Adrenal gland (tissue), 5 donors: Measurements from ENCODE around the gene PSMD13.

Experiments used
- POLR2A ChIP-seq, 2 donors: fragments of 450-650 bp; IDR thresholded peaks; one replicate each; pipeline ENCODE4 v1.6.1; 2017; ENCODE audit warnings: antibody characterized with exemption in 2 of 2, mild to moderate bottlenecking in 2 of 2, moderate library complexity in 1 of 2
- TF ChIP-seq, protein P1 (sequence below), 6 experiments: fragments of 450-650 bp in 4 of 6; fragments of 200-600 bp in 2 of 6; sonication (generic) in 1 of 6; IDR thresholded peaks; 1 replicate in 5 of 6; 2 replicates in 1 of 6; pipeline versions ENCODE4 v1.5.1 to v1.8.0; 2016 to 2021; ENCODE audit warnings: antibody characterized with exemption in 6 of 6, mild to moderate bottlenecking in 2 of 6, moderate library complexity in 1 of 6
- donor health status: DM: no; HTN: no; CAD: no.

DNA sequence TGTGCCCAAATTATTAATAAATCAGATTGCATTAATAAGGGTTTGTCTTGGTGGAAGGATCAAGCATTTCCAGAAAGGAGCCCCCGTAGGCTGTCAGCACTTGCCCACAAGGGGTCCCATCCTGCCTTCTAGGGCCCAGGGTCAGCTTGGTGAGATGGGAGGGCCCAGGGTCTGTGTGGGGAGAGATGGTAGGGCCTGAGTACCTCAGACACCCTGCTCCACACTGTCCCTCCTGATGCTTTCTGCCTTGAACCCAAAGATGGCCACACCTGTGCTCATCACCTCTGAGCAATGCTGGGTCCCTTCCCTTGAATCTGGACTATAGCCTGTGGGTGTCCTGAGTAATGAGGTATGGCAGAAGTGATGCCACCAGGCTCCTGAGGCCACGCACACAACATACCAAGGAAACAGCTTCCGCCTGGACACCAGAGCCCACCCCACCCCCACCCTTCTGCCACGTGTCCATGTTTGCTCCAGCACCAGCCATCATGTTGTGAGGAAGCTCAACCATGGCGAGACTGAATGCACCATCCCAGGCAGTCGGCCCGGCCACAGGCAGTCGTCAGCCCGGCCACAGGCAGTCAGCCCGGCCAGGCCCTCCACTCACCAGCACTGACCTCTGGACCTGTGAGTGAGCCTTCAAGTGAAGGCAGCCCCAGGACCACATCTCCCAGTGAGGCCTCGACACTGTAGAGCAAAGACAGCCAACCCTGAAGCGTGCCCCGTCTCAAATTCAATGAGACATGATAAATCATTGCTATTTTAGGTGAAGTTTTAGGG, 36.4 kb upstream of the PSMD13 start:
- TF ChIP-seq, protein P1, sequence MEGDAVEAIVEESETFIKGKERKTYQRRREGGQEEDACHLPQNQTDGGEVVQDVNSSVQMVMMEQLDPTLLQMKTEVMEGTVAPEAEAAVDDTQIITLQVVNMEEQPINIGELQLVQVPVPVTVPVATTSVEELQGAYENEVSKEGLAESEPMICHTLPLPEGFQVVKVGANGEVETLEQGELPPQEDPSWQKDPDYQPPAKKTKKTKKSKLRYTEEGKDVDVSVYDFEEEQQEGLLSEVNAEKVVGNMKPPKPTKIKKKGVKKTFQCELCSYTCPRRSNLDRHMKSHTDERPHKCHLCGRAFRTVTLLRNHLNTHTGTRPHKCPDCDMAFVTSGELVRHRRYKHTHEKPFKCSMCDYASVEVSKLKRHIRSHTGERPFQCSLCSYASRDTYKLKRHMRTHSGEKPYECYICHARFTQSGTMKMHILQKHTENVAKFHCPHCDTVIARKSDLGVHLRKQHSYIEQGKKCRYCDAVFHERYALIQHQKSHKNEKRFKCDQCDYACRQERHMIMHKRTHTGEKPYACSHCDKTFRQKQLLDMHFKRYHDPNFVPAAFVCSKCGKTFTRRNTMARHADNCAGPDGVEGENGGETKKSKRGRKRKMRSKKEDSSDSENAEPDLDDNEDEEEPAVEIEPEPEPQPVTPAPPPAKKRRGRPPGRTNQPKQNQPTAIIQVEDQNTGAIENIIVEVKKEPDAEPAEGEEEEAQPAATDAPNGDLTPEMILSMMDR (IDR thresholded peaks at IDR 0.05): no peak
- no peak for TF ChIP-seq POLR2A (IDR thresholded peaks at IDR 0.05)
